ENCODE measurements around the gene TBL3.

DNA sequence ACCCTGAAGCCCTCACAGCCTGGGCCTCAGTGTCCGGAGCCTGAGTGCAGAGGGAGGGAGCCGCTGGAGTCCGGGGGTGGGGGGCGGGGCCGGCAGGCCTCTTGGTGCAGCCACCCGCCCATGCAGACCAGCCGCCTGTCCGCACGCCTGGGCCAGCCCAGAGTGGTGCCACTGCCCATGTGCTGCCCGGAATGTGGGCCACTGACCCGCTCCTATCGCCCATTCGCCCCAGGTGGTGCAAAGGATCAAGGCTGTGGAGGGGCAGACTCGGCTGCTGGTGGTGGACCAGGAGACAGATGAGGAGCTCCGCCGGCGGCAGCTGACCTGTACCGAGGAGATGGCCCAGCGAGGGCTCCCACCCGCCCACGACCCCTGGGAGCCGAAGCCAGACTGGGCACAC lies 57.5 kb downstream of the TBL3 start:
- TF ChIP-seq, protein P1, sequence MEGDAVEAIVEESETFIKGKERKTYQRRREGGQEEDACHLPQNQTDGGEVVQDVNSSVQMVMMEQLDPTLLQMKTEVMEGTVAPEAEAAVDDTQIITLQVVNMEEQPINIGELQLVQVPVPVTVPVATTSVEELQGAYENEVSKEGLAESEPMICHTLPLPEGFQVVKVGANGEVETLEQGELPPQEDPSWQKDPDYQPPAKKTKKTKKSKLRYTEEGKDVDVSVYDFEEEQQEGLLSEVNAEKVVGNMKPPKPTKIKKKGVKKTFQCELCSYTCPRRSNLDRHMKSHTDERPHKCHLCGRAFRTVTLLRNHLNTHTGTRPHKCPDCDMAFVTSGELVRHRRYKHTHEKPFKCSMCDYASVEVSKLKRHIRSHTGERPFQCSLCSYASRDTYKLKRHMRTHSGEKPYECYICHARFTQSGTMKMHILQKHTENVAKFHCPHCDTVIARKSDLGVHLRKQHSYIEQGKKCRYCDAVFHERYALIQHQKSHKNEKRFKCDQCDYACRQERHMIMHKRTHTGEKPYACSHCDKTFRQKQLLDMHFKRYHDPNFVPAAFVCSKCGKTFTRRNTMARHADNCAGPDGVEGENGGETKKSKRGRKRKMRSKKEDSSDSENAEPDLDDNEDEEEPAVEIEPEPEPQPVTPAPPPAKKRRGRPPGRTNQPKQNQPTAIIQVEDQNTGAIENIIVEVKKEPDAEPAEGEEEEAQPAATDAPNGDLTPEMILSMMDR (IDR thresholded peaks at IDR 0.05; ENCODE audit: poor library complexity, severe bottlenecking), result no peak
- TF ChIP-seq RAD21 (conservative IDR thresholded peaks at IDR 0.05) (no peak), TAF1 (IDR thresholded peaks at IDR 0.05; ENCODE audit: low read depth) (no peak), SMC3 (conservative IDR thresholded peaks at IDR 0.05; ENCODE audit: poor library complexity) (no peak), EZH2 (IDR thresholded peaks at IDR 0.05; ENCODE audit: borderline replicate concordance, insufficient read depth, low read length, poor library complexity, severe bottlenecking) (no peak), POLR2AphosphoS5 (IDR thresholded peaks at IDR 0.05) (no peak), MXI1 (conservative IDR thresholded peaks at IDR 0.05; ENCODE audit: poor library complexity, severe bottlenecking) (no peak)
- TF ChIP-seq, protein P2, sequence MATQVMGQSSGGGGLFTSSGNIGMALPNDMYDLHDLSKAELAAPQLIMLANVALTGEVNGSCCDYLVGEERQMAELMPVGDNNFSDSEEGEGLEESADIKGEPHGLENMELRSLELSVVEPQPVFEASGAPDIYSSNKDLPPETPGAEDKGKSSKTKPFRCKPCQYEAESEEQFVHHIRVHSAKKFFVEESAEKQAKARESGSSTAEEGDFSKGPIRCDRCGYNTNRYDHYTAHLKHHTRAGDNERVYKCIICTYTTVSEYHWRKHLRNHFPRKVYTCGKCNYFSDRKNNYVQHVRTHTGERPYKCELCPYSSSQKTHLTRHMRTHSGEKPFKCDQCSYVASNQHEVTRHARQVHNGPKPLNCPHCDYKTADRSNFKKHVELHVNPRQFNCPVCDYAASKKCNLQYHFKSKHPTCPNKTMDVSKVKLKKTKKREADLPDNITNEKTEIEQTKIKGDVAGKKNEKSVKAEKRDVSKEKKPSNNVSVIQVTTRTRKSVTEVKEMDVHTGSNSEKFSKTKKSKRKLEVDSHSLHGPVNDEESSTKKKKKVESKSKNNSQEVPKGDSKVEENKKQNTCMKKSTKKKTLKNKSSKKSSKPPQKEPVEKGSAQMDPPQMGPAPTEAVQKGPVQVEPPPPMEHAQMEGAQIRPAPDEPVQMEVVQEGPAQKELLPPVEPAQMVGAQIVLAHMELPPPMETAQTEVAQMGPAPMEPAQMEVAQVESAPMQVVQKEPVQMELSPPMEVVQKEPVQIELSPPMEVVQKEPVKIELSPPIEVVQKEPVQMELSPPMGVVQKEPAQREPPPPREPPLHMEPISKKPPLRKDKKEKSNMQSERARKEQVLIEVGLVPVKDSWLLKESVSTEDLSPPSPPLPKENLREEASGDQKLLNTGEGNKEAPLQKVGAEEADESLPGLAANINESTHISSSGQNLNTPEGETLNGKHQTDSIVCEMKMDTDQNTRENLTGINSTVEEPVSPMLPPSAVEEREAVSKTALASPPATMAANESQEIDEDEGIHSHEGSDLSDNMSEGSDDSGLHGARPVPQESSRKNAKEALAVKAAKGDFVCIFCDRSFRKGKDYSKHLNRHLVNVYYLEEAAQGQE (IDR thresholded peaks at IDR 0.05; ENCODE audit: borderline replicate concordance), result no peak

Data from neural cell (in vitro differentiated cells).